Skeletal muscle satellite cell (primary cell): Measurements from ENCODE around the gene GAB4.

Experiments
- H3K27me3 ChIP-seq: 2 replicates; pipeline ENCODE4 v1.7.0; 2013; ENCODE audit warnings: low read length; ENCODE audit not compliant: control insufficient read depth, insufficient read depth
- H3K36me3 ChIP-seq: 2 replicates; pipeline ENCODE4 v1.7.0; 2013; ENCODE audit warnings: mild to moderate bottlenecking, control low read depth, low read length; ENCODE audit not compliant: insufficient read depth
- H3K4me1 ChIP-seq: 2 replicates; pipeline ENCODE4 v1.7.0; 2013; ENCODE audit warnings: low read length; ENCODE audit not compliant: control insufficient read depth, insufficient read depth
- H3K4me2 ChIP-seq: 2 replicates; pipeline ENCODE4 v1.7.0; 2013; ENCODE audit warnings: mild to moderate bottlenecking, low read length
- H3K4me3 ChIP-seq: 2 replicates; pipeline ENCODE4 v1.7.0; 2013; ENCODE audit warnings: low read length
- H3K9ac ChIP-seq: 2 replicates; pipeline ENCODE4 v1.7.0; 2013; ENCODE audit warnings: mild to moderate bottlenecking, low read depth, low read length, moderate library complexity
- H3K9me3 ChIP-seq: replicated peaks from 2 replicates; pipeline ENCODE4 v1.7.0; 2013; ENCODE audit warnings: mild to moderate bottlenecking, control low read depth, low read length

GAB4 gene

GRCh38 chr22:16974298-16975084 is 33.5 kb downstream of the GAB4 start:
- H3K36me3 ChIP-seq: no peaks in the 10 kb centered on the region
- H3K9me3 ChIP-seq: no peaks in the 10 kb centered on the region
- no peak overlapping the region for H3K9ac ChIP-seq
- no peak overlapping the region for H3K4me3 ChIP-seq
- H3K4me2 ChIP-seq: no peak overlapping the region
- H3K4me1 ChIP-seq: no peaks in the 10 kb centered on the region
- no peaks in the 10 kb centered on the region for H3K27me3 ChIP-seq

GRCh38 chr22:16973591-16974297 is 34.3 kb downstream of the GAB4 start:
- no peaks in the 10 kb centered on the region for H3K27me3 ChIP-seq
- no peak overlapping the region for H3K4me3 ChIP-seq
- H3K9ac ChIP-seq: no peak overlapping the region
- H3K4me2 ChIP-seq: no peak overlapping the region
- no peaks in the 10 kb centered on the region for H3K4me1 ChIP-seq
- H3K36me3 ChIP-seq: no peaks in the 10 kb centered on the region
- H3K9me3 ChIP-seq: no peaks in the 10 kb centered on the region

GRCh38 chr22:16972311-16972710 is 35.7 kb downstream of the GAB4 start:
- Histone ChIP-seq H3K4me3 (no peak overlapping the region), H3K4me1 (no peaks in the 10 kb centered on the region), H3K36me3 (no peaks in the 10 kb centered on the region), H3K9me3 (no peaks in the 10 kb centered on the region), H3K4me2 (no peak overlapping the region), H3K9ac (no peak overlapping the region), H3K27me3 (no peaks in the 10 kb centered on the region)

GRCh38 chr22:16970446-16970845 is 37.6 kb downstream of the GAB4 start:
- H3K27me3 ChIP-seq: no peaks in the 10 kb centered on the region
- H3K4me3 ChIP-seq: no peak overlapping the region
- no peak overlapping the region for H3K4me2 ChIP-seq
- no peaks in the 10 kb centered on the region for H3K4me1 ChIP-seq
- no peaks in the 10 kb centered on the region for H3K9me3 ChIP-seq
- H3K36me3 ChIP-seq: no peaks in the 10 kb centered on the region
- H3K9ac ChIP-seq: no peak overlapping the region

- Histone ChIP-seq H3K9ac (no peak overlapping the region), H3K4me2 (no peak overlapping the region), H3K27me3 (no peaks in the 10 kb centered on the region), H3K9me3 (peaks cover under 1% of the 10 kb centered on the region), H3K4me1 (no peaks in the 10 kb centered on the region), H3K36me3 (no peaks in the 10 kb centered on the region), H3K4me3 (no peak overlapping the region)
Observed at GRCh38 chr22:16969508-16970327, 38.3 kb downstream of the GAB4 start.

- H3K36me3 ChIP-seq: no peaks in the 10 kb centered on the region
- H3K4me2 ChIP-seq: no peak overlapping the region
- H3K4me1 ChIP-seq: no peaks in the 10 kb centered on the region
- H3K9me3 ChIP-seq: peaks cover 4% of the 10 kb centered on the region
- H3K27me3 ChIP-seq: no peaks in the 10 kb centered on the region
- no peak overlapping the region for H3K4me3 ChIP-seq
- H3K9ac ChIP-seq: no peak overlapping the region
Observed at GRCh38 chr22:16968218-16968595, 39.8 kb downstream of the GAB4 start.

- H3K4me1 ChIP-seq: no peaks in the 10 kb centered on the region
- no peak overlapping the region for H3K4me2 ChIP-seq
- no peaks in the 10 kb centered on the region for H3K27me3 ChIP-seq
- no peak overlapping the region for H3K9ac ChIP-seq
- H3K9me3 ChIP-seq: peaks cover 4% of the 10 kb centered on the region
- H3K36me3 ChIP-seq: no peaks in the 10 kb centered on the region
- H3K4me3 ChIP-seq: no peak overlapping the region
Observed at GRCh38 chr22:16967453-16968217, 40.4 kb downstream of the GAB4 start.

- H3K4me1 ChIP-seq: no peaks in the 10 kb centered on the region
- H3K9me3 ChIP-seq: peaks cover 9% of the 10 kb centered on the region
- no peak overlapping the region for H3K9ac ChIP-seq
- H3K36me3 ChIP-seq: no peaks in the 10 kb centered on the region
- no peaks in the 10 kb centered on the region for H3K27me3 ChIP-seq
- no peak overlapping the region for H3K4me2 ChIP-seq
- no peak overlapping the region for H3K4me3 ChIP-seq
Observed at GRCh38 chr22:16966251-16966650, 41.8 kb downstream of the GAB4 start.

GRCh38 chr22:16965560-16965959 is 42.5 kb downstream of the GAB4 start:
- H3K36me3 ChIP-seq: no peaks in the 10 kb centered on the region
- H3K4me1 ChIP-seq: no peaks in the 10 kb centered on the region
- no peak overlapping the region for H3K4me2 ChIP-seq
- no peak overlapping the region for H3K9ac ChIP-seq
- H3K9me3 ChIP-seq: peaks cover 9% of the 10 kb centered on the region
- H3K27me3 ChIP-seq: no peaks in the 10 kb centered on the region
- no peak overlapping the region for H3K4me3 ChIP-seq

GRCh38 chr22:16965083-16965482 is 42.9 kb downstream of the GAB4 start:
- Histone ChIP-seq H3K4me2 (no peak overlapping the region), H3K36me3 (no peaks in the 10 kb centered on the region), H3K4me1 (no peaks in the 10 kb centered on the region), H3K27me3 (no peaks in the 10 kb centered on the region), H3K4me3 (no peak overlapping the region), H3K9me3 (peaks cover 9% of the 10 kb centered on the region), H3K9ac (no peak overlapping the region)

- H3K9me3 ChIP-seq: peaks cover 9% of the 10 kb centered on the region
- H3K4me2 ChIP-seq: no peak overlapping the region
- H3K4me1 ChIP-seq: no peaks in the 10 kb centered on the region
- H3K9ac ChIP-seq: no peak overlapping the region
- H3K36me3 ChIP-seq: no peaks in the 10 kb centered on the region
- H3K4me3 ChIP-seq: no peak overlapping the region
- H3K27me3 ChIP-seq: no peaks in the 10 kb centered on the region
Observed at GRCh38 chr22:16964366-16964765, 43.7 kb downstream of the GAB4 start.
